MCF 10A (cell line): Measurements from ENCODE around the gene EPHA8. TPM values are rescaled to one million over a fixed set of nuclear protein-coding genes. Genes with fewer than 3 reads are reported as not detected.
A peak's percentile ranks its signal among the peaks of the same experiment; 100 is the strongest.

Experiments
- BruUV-seq: library from RNA; stranded (reverse); fragments of 400-500 nt; replicated peaks from 2 replicates; lab custom pipeline; 2021; lab: Mats Ljungman, UMichigan
- CTCF ChIA-PET: fragments of 300-600 bp; sonication (Branson Sonifier 250); formaldehyde crosslinking; extraction: SDS; loops from one replicate; lab custom pipeline; 2021; ENCODE audit warnings: antibody characterized with exemption, inconsistent platforms; lab: Yijun Ruan, JAX
- POLR2A ChIA-PET: fragments of 300-600, 350-650 bp; sonication (Branson Sonifier 250); formaldehyde crosslinking; extraction: SDS; loops from one replicate; lab custom pipeline; 2020; ENCODE audit warnings: antibody characterized with exemption, inconsistent platforms; lab: Yijun Ruan, JAX
- DNase-seq: peaks from one replicate; pipeline ENCODE4 v3.0.0-alpha.2; 2018; ENCODE audit not compliant: unreplicated experiment
- H3K27ac Mint-ChIP-seq: one replicate; pipeline ENCODE4 v1.8.0; 2022; ENCODE audit warnings: mild to moderate bottlenecking, low read depth, mixed read lengths; ENCODE audit not compliant: unreplicated experiment
- H3K27me3 Mint-ChIP-seq: one replicate; pipeline ENCODE4 v1.8.0; 2022; ENCODE audit warnings: mixed read lengths; ENCODE audit not compliant: insufficient read depth, unreplicated experiment
- H3K36me3 Mint-ChIP-seq: one replicate; pipeline ENCODE4 v1.8.0; 2022; ENCODE audit warnings: mild to moderate bottlenecking, moderate library complexity, mixed read lengths; ENCODE audit not compliant: insufficient read depth, unreplicated experiment
- H3K4me1 Mint-ChIP-seq: one replicate; pipeline ENCODE4 v1.8.0; 2022; ENCODE audit warnings: mixed read lengths; ENCODE audit not compliant: insufficient read depth, unreplicated experiment
- H3K4me3 Mint-ChIP-seq: one replicate; pipeline ENCODE4 v1.8.0; 2022; ENCODE audit warnings: mild to moderate bottlenecking, moderate library complexity, mixed read lengths; ENCODE audit not compliant: unreplicated experiment
- H3K9me3 Mint-ChIP-seq: one replicate; pipeline ENCODE4 v1.8.0; 2022; ENCODE audit warnings: mixed read lengths; ENCODE audit not compliant: unreplicated experiment
- intact Hi-C: fragments of 100-400 bp; cut with micrococcal nuclease; formaldehyde crosslinking; loops from 2 replicates; pipeline ENCODE4 v1.14.1; 2022
- total RNA-seq: library from RNA; stranded (reverse); gene quantifications from 2 replicates; pipeline ENCODE4 v1.2.3, GENCODE V29; 2022
- TF ChIP-seq, protein P1 (sequence below): fragments of 200-600 bp; IDR thresholded peaks from one replicate; pipeline ENCODE4 v1.8.0; 2022; ENCODE audit warnings: antibody characterized with exemption, mild to moderate bottlenecking; ENCODE audit not compliant: unreplicated experiment

The EPHA8 gene
- total RNA-seq, 1 experiment from 2014 or later, result not detected

DNA sequence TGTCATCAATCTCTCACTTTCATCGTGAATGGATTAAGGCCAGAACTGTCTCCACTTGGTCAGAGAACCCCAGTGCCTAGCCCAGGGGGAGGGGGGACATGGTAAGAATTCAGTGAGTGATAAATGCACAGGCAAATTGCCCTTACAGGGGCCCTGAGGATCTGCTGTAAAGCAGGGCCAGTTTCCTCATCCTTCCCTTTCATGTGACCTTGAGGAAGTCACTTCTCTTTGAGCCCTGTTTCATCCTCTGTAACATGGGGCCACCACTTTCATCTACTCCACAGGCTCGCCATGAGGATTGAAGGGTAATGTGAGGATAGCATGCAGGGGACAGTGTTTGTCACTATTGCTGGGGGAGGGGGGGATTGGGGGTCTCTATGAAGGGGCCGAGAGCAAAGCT lies 45.1 kb downstream of the EPHA8 start:
- Mint-ChIP-seq H3K27me3 (peaks cover 71% of the 10 kb centered on the region), H3K4me1 (no peaks in the 10 kb centered on the region), H3K9me3 (no peaks in the 10 kb centered on the region), H3K27ac (no peak overlapping the region), H3K4me3 (no peak overlapping the region), H3K36me3 (peaks cover 5% of the 10 kb centered on the region)
- TF ChIP-seq, protein P1, sequence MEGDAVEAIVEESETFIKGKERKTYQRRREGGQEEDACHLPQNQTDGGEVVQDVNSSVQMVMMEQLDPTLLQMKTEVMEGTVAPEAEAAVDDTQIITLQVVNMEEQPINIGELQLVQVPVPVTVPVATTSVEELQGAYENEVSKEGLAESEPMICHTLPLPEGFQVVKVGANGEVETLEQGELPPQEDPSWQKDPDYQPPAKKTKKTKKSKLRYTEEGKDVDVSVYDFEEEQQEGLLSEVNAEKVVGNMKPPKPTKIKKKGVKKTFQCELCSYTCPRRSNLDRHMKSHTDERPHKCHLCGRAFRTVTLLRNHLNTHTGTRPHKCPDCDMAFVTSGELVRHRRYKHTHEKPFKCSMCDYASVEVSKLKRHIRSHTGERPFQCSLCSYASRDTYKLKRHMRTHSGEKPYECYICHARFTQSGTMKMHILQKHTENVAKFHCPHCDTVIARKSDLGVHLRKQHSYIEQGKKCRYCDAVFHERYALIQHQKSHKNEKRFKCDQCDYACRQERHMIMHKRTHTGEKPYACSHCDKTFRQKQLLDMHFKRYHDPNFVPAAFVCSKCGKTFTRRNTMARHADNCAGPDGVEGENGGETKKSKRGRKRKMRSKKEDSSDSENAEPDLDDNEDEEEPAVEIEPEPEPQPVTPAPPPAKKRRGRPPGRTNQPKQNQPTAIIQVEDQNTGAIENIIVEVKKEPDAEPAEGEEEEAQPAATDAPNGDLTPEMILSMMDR, result no peak
- DNase-seq, result no peak
- intact Hi-C loops, result no loop called here
- no TSS peak for BruUV-seq
- ChIA-PET POLR2A (no interaction called here), CTCF (interaction anchor here (0.6 to 0.9 kb wide), 2 partner anchors 253 to 461 kb away, joined by 4 to 5 read pairs; no protein-coding TSS in a partner anchor)

GRCh38 chr1:22609291-22609690 lies 46.0 kb downstream of the EPHA8 start:
- BruUV-seq, result no TSS peak
- POLR2A ChIA-PET, result no interaction called here
- no peak for DNase-seq
- intact Hi-C loops, result no loop called here
- CTCF ChIA-PET, result interaction anchor here (0.9 kb wide), 1 partner anchor 461 kb away, joined by 5 read pairs; no protein-coding TSS in a partner anchor
- H3K4me3 Mint-ChIP-seq, result no peak overlapping the region
- peaks cover 5% of the 10 kb centered on the region for H3K36me3 Mint-ChIP-seq
- TF ChIP-seq, protein P1, result no peak
- H3K4me1 Mint-ChIP-seq, result no peaks in the 10 kb centered on the region
- H3K9me3 Mint-ChIP-seq, result no peaks in the 10 kb centered on the region
- no peak overlapping the region for H3K27ac Mint-ChIP-seq
- H3K27me3 Mint-ChIP-seq, result peaks cover 67% of the 10 kb centered on the region

DNA sequence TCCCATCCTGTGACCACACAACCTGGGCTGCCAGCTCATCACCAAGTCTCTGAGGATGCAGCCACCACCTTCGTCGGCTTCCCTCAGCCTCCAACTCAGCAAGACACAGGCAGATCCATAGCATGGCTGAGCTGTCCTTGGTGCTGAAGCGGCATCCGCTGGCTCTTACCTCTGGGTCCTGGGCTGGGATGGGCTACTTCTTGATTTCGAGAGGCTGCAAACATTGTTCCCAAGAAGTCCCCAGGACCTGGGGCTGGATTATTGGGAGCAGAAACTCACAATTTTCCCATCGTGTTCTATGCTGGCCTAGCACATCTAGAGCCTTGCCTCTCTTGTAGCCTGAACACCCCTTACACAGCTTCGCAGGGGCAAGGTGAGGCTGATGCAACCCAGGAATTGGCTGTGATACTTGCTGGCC lies 48.2 kb downstream of the EPHA8 start:
- CTCF ChIA-PET, result interaction anchor here (0.6 kb wide), 1 partner anchor 17 kb away, joined by 4 read pairs; no protein-coding TSS in a partner anchor
- POLR2A ChIA-PET, result interaction anchor here (0.5 kb wide), 1 partner anchor 512 kb away, joined by 3 read pairs; no protein-coding TSS in a partner anchor

DNA sequence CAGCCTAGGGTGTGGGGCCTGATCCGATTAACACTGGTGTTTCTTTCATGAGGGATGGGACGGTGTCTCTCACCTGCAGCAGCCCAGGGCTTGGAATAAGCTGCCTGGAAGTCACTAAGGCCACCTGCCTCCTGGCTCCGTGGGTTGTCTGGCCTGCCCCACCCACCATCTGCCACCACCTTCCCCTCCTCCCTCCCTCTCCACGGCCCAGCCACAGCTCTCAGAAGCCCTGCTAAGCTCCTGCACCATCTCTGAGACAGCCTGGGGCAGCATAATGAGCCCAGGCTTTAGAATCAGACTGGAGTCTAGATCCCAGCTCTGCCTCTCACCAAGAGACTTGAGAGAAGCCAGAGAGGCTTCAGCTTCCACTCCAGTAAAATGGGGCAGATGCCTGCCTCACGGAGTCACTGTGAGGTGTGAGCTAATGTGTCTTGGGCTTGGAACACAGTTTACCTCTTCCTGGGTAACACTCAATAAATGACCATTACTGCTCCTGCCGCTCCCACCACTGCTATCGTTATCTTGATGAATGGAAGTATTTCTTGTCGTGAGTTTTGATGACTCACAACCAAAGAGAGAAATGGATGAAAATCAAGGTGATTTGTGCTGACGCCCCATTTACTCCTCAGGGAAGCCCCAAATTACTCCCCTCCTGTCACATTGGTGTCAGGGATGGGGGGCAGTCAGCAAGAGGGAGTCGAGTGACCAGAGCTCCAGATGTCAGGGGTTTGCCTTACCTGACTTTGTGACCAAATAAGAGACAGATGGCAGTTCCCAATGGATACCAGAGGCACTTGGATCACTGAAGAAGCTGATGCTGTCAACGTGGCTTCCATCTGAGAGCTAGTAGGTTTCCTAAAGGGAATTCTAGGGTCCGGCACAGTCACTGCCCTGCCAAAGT lies 49.6 kb downstream of the EPHA8 start:
- intact Hi-C loops, result no loop called here
- BruUV-seq, result no TSS peak
- no peak overlapping the region for H3K4me3 Mint-ChIP-seq
- H3K27me3 Mint-ChIP-seq, result peaks cover 68% of the 10 kb centered on the region
- ChIA-PET POLR2A (interaction anchor here (1.1 kb wide), 1 partner anchor 21 kb away, joined by 3 read pairs; no protein-coding TSS in a partner anchor), CTCF (interaction anchor here (0.9 kb wide), 1 partner anchor 138 kb away, joined by 3 read pairs; no protein-coding TSS in a partner anchor)
- no peaks in the 10 kb centered on the region for H3K9me3 Mint-ChIP-seq
- no peaks in the 10 kb centered on the region for H3K4me1 Mint-ChIP-seq
- DNase-seq, result no peak
- H3K27ac Mint-ChIP-seq, result no peak overlapping the region
- TF ChIP-seq, protein P1, result no peak
- H3K36me3 Mint-ChIP-seq, result peaks cover 5% of the 10 kb centered on the region

More for the DNA sequence above, 48.2 kb downstream of the EPHA8 start:
- peak; percentile 64 for DNase-seq
- intact Hi-C loops, result no loop called here
- Mint-ChIP-seq H3K4me1 (no peaks in the 10 kb centered on the region), H3K9me3 (no peaks in the 10 kb centered on the region), H3K27ac (no peak overlapping the region), H3K4me3 (no peak overlapping the region), H3K36me3 (peaks cover 5% of the 10 kb centered on the region), H3K27me3 (peaks cover 67% of the 10 kb centered on the region)
- no TSS peak for BruUV-seq
- TF ChIP-seq, protein P1, result no peak
